Measurements from ENCODE around the gene MGST3.

- TF ChIP-seq CTCF (IDR thresholded peaks at IDR 0.05) (no peak), POLR2A (IDR thresholded peaks at IDR 0.05) (no peak)
Measured at GRCh38 chr1:165647970-165648369, 16.9 kb downstream of the MGST3 start.

Measured in uterus (tissue), 2 donors.